Neuronal stem cell (in vitro differentiated cells): Measurements from ENCODE around the gene CMKLR1.

Experiments used
- DNase-seq: peaks from one replicate; pipeline ENCODE4 v3.0.0-alpha.2; 2013; ENCODE audit warnings: low spot score
- H2AFZ ChIP-seq: one replicate; pipeline ENCODE4 v1.6.1; 2013; ENCODE audit warnings: mild to moderate bottlenecking, low read length, inconsistent platforms
- H2AK5ac ChIP-seq: 2 replicates; pipeline ENCODE4 v1.6.1; 2013; ENCODE audit warnings: low read depth, mild to moderate bottlenecking, inconsistent platforms, low read length, moderate library complexity, mixed read lengths
- H2BK120ac ChIP-seq: 2 replicates; pipeline ENCODE4 v1.6.1; 2013; ENCODE audit warnings: low read depth, mild to moderate bottlenecking, inconsistent platforms, low read length, moderate library complexity, mixed read lengths
- H2BK12ac ChIP-seq: one replicate; pipeline ENCODE4 v1.6.1; 2013; ENCODE audit warnings: low read length, inconsistent platforms
- H2BK15ac ChIP-seq: 2 replicates; pipeline ENCODE4 v1.6.1; 2013; ENCODE audit warnings: mild to moderate bottlenecking, low read length, inconsistent platforms, mixed read lengths
- H2BK5ac ChIP-seq: one replicate; pipeline ENCODE4 v1.6.1; 2013; ENCODE audit warnings: inconsistent platforms, mild to moderate bottlenecking, low read length, moderate library complexity
- H3K14ac ChIP-seq: one replicate; pipeline ENCODE4 v1.6.1; 2013; ENCODE audit warnings: low read length, inconsistent platforms
- H3K18ac ChIP-seq: 2 replicates; pipeline ENCODE4 v1.6.1; 2013; ENCODE audit warnings: low read length, inconsistent platforms
- H3K23ac ChIP-seq: 2 replicates; pipeline ENCODE4 v1.6.1; 2013; ENCODE audit warnings: low read depth, mild to moderate bottlenecking, mixed read lengths, low read length, inconsistent platforms; ENCODE audit not compliant: poor library complexity
- H3K27ac ChIP-seq: replicated peaks from 3 replicates; pipeline ENCODE4 v1.5.1; 2013; ENCODE audit warnings: low read length, inconsistent platforms
- H3K27me3 ChIP-seq, 3 experiments: 2 replicates each; pipeline ENCODE4 v1.6.1; 2013; ENCODE audit warnings: low read length in 3 of 3, mild to moderate bottlenecking in 2 of 3, inconsistent platforms in 1 of 3, low read depth in 1 of 3, mixed read lengths in 1 of 3, moderate library complexity in 1 of 3; ENCODE audit not compliant: control insufficient read depth in 3 of 3, insufficient read depth in 3 of 3
- H3K36me3 ChIP-seq, 2 donors: replicated peaks in 1 of 2; 2 replicates each; pipeline ENCODE4 v1.6.1; 2013; ENCODE audit warnings: low read length in 2 of 2; ENCODE audit not compliant: control insufficient read depth in 2 of 2, insufficient read depth in 2 of 2
- H3K4ac ChIP-seq: 2 replicates; pipeline ENCODE4 v1.6.1; 2013; ENCODE audit warnings: inconsistent platforms, mild to moderate bottlenecking, low read length, moderate library complexity
- H3K4me1 ChIP-seq, 2 donors: 1 replicate in 1 of 2; 2 replicates in 1 of 2; pipeline ENCODE4 v1.6.1; 2013; ENCODE audit warnings: low read length in 2 of 2, low read depth in 1 of 2; ENCODE audit not compliant: control insufficient read depth in 2 of 2, insufficient read depth in 1 of 2
- H3K4me2 ChIP-seq: one replicate; pipeline ENCODE4 v1.6.1; 2013; ENCODE audit warnings: mild to moderate bottlenecking, low read length, inconsistent platforms; ENCODE audit not compliant: insufficient read depth, poor library complexity, severe bottlenecking
- H3K4me3 ChIP-seq, 2 donors: 2 replicates each; pipeline ENCODE4 v1.5.1; 2013; ENCODE audit warnings: low read length in 2 of 2, mild to moderate bottlenecking in 2 of 2, inconsistent platforms in 1 of 2, moderate library complexity in 1 of 2
- H3K79me1 ChIP-seq: one replicate; pipeline ENCODE4 v1.6.1; 2013; ENCODE audit warnings: low read depth, mild to moderate bottlenecking, inconsistent platforms, low read length, moderate library complexity
- H3K9ac ChIP-seq: one replicate; pipeline ENCODE4 v1.6.1; 2013; ENCODE audit warnings: mild to moderate bottlenecking, low read depth, low read length, inconsistent platforms; ENCODE audit not compliant: poor library complexity
- H3K9me3 ChIP-seq, 2 donors: replicated peaks in 1 of 2; 2 replicates each; pipeline versions ENCODE3 to v1.6.1; 2013; ENCODE audit warnings: low read length in 2 of 2, mild to moderate bottlenecking in 2 of 2, inconsistent platforms in 1 of 2, low read depth in 1 of 2, mixed read lengths in 1 of 2, moderate library complexity in 1 of 2; ENCODE audit not compliant: control insufficient read depth in 2 of 2, insufficient read depth in 1 of 2
- H4K8ac ChIP-seq: one replicate; pipeline ENCODE4 v1.6.1; 2013; ENCODE audit warnings: low read depth, mild to moderate bottlenecking, inconsistent platforms, low read length, moderate library complexity
- H4K91ac ChIP-seq: one replicate; pipeline ENCODE4 v1.6.1; 2013; ENCODE audit warnings: low read length, low read depth, mild to moderate bottlenecking, inconsistent platforms; ENCODE audit not compliant: poor library complexity
- WGBS, 2 donors: extraction: QIAGEN DNeasy Blood & Tissue Kit; methylation state at CpG; one replicate each; pipeline ENCODE4 v1.1.7; 2013; ENCODE audit warnings: missing lambda C conversion rate in 2 of 2, mixed read lengths in 1 of 2; ENCODE audit not compliant: insufficient read length in 2 of 2, insufficient replicate concordance in 1 of 2; ENCODE audit errors: extremely low coverage in 2 of 2; 5-methylcytosine and 5-hydroxymethylcytosine counted together

The CMKLR1 gene

DNA sequence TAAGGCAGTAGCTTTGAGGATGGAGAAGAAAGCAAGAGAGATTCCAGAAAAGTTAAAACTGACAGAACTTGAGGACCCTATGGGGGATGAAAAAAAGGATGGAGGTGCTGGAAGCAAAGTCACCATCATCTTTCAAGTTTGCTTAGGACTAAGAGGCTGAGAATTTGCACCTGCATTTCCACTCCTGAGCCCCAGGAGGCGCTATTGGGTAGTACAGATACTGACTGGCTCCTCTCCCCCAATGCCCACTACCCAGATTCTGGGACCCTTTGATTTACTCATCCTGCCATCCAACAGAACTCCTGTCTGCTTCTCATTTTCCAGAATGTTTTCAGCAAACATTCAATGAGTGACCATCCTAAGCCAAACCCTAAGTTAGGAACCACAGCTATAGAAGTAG, 34.0 kb upstream of the CMKLR1 start:
- WGBS, 2 donors: no CpG with 5 or more reads among the region's 1 CpG
- Histone ChIP-seq H3K14ac (no peak overlapping the region), H3K9me3 (peaks cover 0 to 3% of the 10 kb centered on the region in 2 donors)

DNA sequence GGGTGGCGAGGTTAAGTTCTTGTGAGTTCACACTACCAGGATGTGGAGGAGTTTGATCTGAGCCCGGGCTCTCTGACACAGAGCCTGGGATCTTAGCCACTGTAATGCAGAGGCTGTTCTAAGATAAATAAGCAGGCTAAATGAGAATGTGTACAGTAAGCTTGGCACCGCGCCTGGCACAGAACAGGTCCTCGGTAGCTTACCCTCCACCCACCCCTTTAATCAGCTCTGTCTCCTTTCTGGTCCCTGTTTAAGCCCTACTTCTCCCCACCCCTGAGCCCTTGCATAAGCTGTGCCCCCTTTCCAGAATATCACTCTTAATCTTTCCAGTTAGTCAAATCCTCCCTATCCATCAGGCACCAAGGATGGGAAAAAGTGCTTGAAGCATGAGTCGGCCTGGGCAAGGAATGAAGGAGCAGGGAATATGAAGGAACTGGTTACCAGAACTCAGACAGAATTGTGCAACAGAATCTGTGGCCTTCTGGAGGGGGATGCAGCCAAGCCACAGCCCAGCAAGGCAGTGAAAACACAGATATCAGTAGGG, 32.8 kb upstream of the CMKLR1 start:
- Histone ChIP-seq H3K9ac (no peak overlapping the region), H3K27ac (no peak overlapping the region)
- no CpG with 5 or more reads among the region's 6 CpGs for WGBS, 2 donors

More for the DNA sequence above, 34.0 kb upstream of the CMKLR1 start:
- no peak overlapping the region for H3K4ac ChIP-seq
- no peak overlapping the region for H2AK5ac ChIP-seq
- H3K18ac ChIP-seq: no peak overlapping the region
- no peak overlapping the region for H3K9ac ChIP-seq
- H3K27me3 ChIP-seq: no peaks in the 10 kb centered on the region
- H3K4me2 ChIP-seq: no peak overlapping the region
- no peak overlapping the region for H4K91ac ChIP-seq
- no peak overlapping the region for H2AFZ ChIP-seq
- H3K4me3 ChIP-seq: no peak overlapping the region
- no peaks in the 10 kb centered on the region for H3K4me1 ChIP-seq
- H4K8ac ChIP-seq: no peak overlapping the region
- H3K27ac ChIP-seq: no peak overlapping the region
- no peak overlapping the region for H3K23ac ChIP-seq
- no peaks in the 10 kb centered on the region for H3K36me3 ChIP-seq
- no peaks in the 10 kb centered on the region for H3K79me1 ChIP-seq
- H2BK15ac ChIP-seq: no peak overlapping the region
- no peak overlapping the region for H2BK120ac ChIP-seq
- H2BK5ac ChIP-seq: no peak overlapping the region
- H2BK12ac ChIP-seq: no peak overlapping the region
- no peak for DNase-seq

DNA sequence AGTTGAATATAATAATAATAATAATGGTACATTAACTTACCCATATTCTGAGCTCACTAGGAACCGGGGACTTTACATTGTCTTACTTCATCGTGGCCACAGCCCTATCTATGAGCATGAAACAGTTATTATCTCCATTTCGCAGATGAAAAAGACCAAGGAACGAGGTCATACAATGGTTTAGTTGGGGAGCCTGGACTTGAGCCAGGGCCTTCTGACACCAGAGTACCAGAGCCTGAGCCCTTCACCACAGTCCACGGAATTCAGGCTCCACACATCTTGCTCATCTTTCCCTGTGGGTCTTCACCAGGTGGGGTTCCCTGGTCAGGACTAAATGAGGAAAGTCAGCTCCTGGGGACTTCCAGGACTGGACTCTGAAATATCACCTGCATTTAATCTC, 31.3 kb upstream of the CMKLR1 start:
- H2BK12ac ChIP-seq: no peak overlapping the region
- no peak overlapping the region for H3K27ac ChIP-seq
- H3K27me3 ChIP-seq: peaks cover 0 to 3% (median 0%) of the 10 kb centered on the region in 3 experiments
- H4K8ac ChIP-seq: no peak overlapping the region
- DNase-seq: no peak
- no peaks in the 10 kb centered on the region for H3K4me1 ChIP-seq
- H3K4me3 ChIP-seq: no peak overlapping the region
- no peak overlapping the region for H3K4ac ChIP-seq
- H2BK15ac ChIP-seq: no peak overlapping the region
- H3K9me3 ChIP-seq: peaks cover 0 to 3% of the 10 kb centered on the region in 2 donors
- H3K18ac ChIP-seq: no peak overlapping the region
- no peak overlapping the region for H3K14ac ChIP-seq
- H3K9ac ChIP-seq: no peak overlapping the region
- H2BK5ac ChIP-seq: no peak overlapping the region
- no peaks in the 10 kb centered on the region for H3K36me3 ChIP-seq
- no peak overlapping the region for H2BK120ac ChIP-seq
- no peak overlapping the region for H3K23ac ChIP-seq
- no peaks in the 10 kb centered on the region for H3K79me1 ChIP-seq
- H4K91ac ChIP-seq: no peak overlapping the region
- H2AK5ac ChIP-seq: no peak overlapping the region
- WGBS, 2 donors: no CpG with 5 or more reads among the region's 5 CpGs
- H3K4me2 ChIP-seq: no peak overlapping the region
- H2AFZ ChIP-seq: no peak overlapping the region

More for the DNA sequence above, 32.8 kb upstream of the CMKLR1 start:
- H3K4ac ChIP-seq: no peak overlapping the region
- H2BK12ac ChIP-seq: no peak overlapping the region
- no peaks in the 10 kb centered on the region for H3K36me3 ChIP-seq
- H3K18ac ChIP-seq: peak overlapping the region; percentile 6
- no peak overlapping the region for H2BK5ac ChIP-seq
- no peak overlapping the region for H2AFZ ChIP-seq
- H3K4me2 ChIP-seq: no peak overlapping the region
- no peaks in the 10 kb centered on the region for H3K79me1 ChIP-seq
- H4K91ac ChIP-seq: no peak overlapping the region
- no peak for DNase-seq
- H2BK15ac ChIP-seq: no peak overlapping the region
- H3K27me3 ChIP-seq: peaks cover 0 to 3% (median 0%) of the 10 kb centered on the region in 3 experiments
- peaks cover 0 to 3% of the 10 kb centered on the region in 2 donors for H3K9me3 ChIP-seq
- H3K14ac ChIP-seq: no peak overlapping the region
- H2AK5ac ChIP-seq: no peak overlapping the region
- no peak overlapping the region for H3K23ac ChIP-seq
- no peak overlapping the region for H2BK120ac ChIP-seq
- H3K4me3 ChIP-seq: no peak overlapping the region
- no peaks in the 10 kb centered on the region for H3K4me1 ChIP-seq
- no peak overlapping the region for H4K8ac ChIP-seq

DNA sequence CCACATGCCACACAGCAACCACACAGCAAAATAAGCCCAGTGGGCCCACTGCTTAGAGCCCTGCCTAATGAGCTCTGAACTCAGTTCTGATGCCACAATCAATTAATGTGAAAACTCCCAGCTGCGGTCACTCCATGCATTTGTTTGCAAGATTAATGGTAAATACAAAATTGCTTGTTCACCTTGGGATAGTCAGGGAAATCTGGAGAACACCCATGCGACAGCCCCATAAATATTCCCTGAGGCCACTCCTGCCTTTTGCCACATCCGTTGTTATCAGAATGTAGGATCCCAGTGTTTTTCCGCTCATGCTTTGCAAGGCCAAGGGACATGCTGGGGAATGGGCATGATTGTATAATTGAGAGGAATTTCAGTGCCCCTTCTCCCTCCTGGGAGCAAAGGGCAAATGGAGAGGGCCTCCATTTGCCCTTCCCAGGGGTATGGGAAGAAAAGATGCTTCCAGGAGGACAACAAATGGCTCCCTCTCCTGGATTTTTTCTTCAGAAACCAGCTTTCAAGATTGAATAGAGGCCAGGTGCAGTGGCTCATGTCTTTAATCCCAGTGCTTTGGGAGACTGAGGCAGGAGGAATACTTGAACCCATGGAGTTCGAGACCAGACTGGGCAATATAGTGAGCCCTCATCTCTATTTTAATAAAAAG, 30.8 kb upstream of the CMKLR1 start:
- Histone ChIP-seq H2BK12ac (no peak overlapping the region), H3K4me2 (no peak overlapping the region), H3K4ac (no peak overlapping the region), H2BK120ac (no peak overlapping the region), H3K79me1 (no peaks in the 10 kb centered on the region), H2AFZ (no peak overlapping the region), H4K91ac (no peak overlapping the region), H3K4me1 (no peaks in the 10 kb centered on the region), H2BK5ac (no peak overlapping the region), H2BK15ac (no peak overlapping the region), H3K36me3 (no peaks in the 10 kb centered on the region), H3K27ac (no peak overlapping the region), H3K18ac (no peak overlapping the region), H4K8ac (no peak overlapping the region), H3K23ac (no peak overlapping the region), H2AK5ac (no peak overlapping the region), H3K9me3 (peaks cover 0 to 3% of the 10 kb centered on the region in 2 donors), H3K14ac (no peak overlapping the region), H3K4me3 (no peak overlapping the region), H3K9ac (no peak overlapping the region), H3K27me3 (peaks cover 0 to 3% (median 0%) of the 10 kb centered on the region in 3 experiments)
- DNase-seq: no peak
- no CpG with 5 or more reads among the region's 5 CpGs for WGBS, 2 donors
